ENCODE data around the gene HOXB4.

The HOXB4 gene

DNA sequence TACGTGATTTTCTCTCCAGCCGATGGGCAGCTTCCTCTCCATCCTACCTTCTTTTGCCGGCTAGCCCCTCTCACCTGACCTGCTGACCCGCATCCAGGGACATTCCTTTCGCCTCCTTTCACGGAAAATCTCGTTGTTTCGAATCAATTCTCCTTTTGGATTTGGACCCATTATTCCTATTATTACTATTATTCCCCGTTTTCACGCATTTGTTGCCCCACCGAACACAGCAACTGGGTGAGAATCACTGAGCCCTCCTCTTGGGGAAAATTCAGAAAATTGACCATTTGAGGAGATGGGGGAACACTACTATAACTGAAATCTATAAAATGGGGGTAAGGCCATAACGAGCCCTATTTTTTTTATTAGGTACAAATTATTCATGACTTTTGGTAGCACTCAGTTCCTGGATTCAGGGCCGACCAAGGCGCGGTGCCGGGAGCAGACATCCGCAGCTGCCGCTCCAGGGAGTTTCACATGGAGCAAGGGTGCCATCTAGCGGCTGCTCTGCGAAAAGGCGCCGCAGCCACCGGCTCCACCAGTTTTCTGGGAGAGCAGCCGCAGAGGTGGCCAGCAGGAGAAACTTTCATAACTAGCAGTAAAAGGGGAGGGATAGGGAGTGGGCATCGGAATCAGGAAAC, 40.2 kb upstream of the HOXB4 start:
- TF ChIP-seq, protein P1, sequence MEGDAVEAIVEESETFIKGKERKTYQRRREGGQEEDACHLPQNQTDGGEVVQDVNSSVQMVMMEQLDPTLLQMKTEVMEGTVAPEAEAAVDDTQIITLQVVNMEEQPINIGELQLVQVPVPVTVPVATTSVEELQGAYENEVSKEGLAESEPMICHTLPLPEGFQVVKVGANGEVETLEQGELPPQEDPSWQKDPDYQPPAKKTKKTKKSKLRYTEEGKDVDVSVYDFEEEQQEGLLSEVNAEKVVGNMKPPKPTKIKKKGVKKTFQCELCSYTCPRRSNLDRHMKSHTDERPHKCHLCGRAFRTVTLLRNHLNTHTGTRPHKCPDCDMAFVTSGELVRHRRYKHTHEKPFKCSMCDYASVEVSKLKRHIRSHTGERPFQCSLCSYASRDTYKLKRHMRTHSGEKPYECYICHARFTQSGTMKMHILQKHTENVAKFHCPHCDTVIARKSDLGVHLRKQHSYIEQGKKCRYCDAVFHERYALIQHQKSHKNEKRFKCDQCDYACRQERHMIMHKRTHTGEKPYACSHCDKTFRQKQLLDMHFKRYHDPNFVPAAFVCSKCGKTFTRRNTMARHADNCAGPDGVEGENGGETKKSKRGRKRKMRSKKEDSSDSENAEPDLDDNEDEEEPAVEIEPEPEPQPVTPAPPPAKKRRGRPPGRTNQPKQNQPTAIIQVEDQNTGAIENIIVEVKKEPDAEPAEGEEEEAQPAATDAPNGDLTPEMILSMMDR (IDR thresholded peaks at IDR 0.05; ENCODE audit: insufficient read depth, low read depth, low read length, missing control alignments), result peak; percentile 81
- no peak overlapping the region for H3K4me3 ChIP-seq (ENCODE audit: low read depth, low read length)
- DNase-seq (ENCODE audit: low read depth), result peak; percentile 77

DNA sequence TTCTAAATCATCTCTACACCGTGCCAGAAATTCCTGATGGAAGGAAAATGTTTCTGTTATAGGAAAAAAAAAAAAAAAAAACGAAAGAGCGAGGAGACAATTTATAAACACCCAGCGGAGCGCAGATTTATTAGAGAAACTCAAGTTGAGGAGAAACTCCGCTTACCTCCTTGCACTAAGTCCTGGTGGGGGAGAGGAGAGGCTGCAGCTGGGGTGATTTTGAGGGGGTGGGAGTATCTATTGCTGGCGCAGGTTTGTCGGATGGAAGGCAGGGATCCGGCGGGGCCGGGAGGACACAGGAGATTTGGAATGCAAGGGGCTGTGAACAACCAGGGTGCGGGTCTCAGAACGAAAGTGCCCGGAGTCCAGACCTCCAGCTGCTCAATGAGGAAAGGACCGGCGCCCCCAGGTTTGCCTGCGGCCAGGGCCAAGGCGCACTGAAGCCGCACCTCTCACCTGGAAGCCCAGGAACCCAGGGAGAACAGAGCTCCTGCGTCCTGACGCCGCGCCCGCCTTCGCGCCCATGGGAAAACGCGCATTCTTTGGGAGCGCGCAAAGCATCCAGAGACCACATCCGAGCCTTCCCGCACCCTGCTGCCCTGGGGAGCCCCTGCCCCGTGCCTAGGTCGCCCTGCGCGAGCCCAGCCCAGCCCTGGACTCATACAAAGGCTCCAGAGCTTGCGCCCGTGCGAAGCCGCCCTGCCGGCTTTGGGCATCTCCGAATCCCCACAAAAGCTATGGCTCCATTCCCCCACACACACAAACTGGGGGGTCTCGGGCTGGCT, 39.5 kb upstream of the HOXB4 start:
- H3K4me3 ChIP-seq (ENCODE audit: low read depth, low read length), result no peak overlapping the region
- no peak for DNase-seq (ENCODE audit: low read depth)
- TF ChIP-seq, protein P1 (IDR thresholded peaks at IDR 0.05; ENCODE audit: insufficient read depth, low read depth, low read length, missing control alignments), result no peak

DNA sequence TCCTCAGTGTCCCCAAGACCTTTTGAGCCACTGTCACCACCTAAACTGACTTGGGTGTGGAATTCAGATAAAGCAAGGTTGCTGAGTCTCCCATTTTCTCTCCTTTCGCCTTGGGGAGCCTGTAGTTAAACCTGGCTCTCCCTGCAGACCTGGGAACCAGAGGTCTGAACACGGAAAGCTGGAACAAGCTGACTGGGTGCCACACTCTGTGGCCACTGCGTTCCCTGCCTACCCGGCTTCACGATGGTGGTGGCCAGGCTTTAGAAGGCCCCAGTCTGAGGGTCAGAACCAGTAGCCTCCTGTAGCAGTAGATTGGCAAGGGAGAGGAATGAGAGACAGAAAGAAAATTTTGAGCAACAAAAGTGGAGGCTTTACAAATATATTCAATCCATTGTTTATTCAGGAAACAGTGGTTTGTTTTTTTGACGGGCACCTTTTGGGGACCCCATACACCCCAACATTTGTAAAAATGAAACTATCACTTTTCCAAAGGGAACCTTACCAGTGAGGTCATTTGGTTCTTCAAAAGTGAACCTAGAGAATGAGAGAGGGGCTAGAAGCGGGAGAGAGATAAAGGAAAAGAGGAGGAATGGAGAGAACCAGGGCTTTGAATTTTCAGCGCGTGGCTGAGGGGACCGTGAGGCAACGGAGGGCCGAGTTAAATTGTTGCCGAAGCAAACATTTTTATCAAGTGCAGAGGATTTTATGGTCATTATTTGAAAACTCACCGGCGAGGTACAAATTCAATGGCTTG, 38.7 kb upstream of the HOXB4 start:
- TF ChIP-seq, protein P1 (IDR thresholded peaks at IDR 0.05; ENCODE audit: insufficient read depth, low read depth, low read length, missing control alignments), result no peak
- no peak for DNase-seq (ENCODE audit: low read depth)
- H3K4me3 ChIP-seq (ENCODE audit: low read depth, low read length), result no peak overlapping the region

DNA sequence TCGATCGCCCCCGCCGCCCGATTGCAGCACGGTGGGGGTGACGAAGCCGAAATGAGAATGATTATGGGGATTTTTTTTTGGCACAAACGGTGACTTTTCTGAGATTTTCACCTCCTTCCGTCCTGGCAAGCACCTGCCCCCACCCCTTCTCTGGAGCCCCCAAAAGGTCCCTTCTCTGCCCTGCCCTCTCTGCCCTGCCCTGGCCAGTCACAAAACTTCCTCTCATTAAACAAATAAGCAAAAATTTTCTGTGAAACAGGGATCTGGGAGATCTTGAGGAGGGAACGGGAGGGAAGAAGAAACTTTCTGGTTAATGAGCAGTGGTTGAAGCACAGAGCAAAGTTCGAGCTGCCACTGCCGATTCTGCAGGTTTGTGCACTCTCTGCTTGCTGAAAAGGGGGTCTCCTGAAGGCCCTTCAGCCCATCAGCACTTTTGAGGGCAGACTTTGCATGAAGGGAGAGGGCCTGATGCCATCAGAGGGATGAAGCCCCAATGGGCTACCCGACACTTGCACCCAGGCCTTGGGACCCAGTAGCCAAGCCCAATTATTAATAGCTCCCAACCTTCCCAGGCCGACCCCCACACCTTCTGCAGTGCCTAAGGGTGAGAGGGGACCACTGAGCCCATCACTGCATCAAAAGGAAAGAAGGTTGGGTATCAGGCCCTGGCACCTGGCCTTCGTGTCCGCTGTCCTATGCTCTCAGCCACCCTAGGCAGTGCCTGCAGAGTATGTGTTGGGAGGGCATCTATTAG, 38.0 kb upstream of the HOXB4 start:
- TF ChIP-seq, protein P1 (IDR thresholded peaks at IDR 0.05; ENCODE audit: insufficient read depth, low read depth, low read length, missing control alignments), result no peak
- no peak for DNase-seq (ENCODE audit: low read depth)
- H3K4me3 ChIP-seq (ENCODE audit: low read depth, low read length), result no peak overlapping the region

DNA sequence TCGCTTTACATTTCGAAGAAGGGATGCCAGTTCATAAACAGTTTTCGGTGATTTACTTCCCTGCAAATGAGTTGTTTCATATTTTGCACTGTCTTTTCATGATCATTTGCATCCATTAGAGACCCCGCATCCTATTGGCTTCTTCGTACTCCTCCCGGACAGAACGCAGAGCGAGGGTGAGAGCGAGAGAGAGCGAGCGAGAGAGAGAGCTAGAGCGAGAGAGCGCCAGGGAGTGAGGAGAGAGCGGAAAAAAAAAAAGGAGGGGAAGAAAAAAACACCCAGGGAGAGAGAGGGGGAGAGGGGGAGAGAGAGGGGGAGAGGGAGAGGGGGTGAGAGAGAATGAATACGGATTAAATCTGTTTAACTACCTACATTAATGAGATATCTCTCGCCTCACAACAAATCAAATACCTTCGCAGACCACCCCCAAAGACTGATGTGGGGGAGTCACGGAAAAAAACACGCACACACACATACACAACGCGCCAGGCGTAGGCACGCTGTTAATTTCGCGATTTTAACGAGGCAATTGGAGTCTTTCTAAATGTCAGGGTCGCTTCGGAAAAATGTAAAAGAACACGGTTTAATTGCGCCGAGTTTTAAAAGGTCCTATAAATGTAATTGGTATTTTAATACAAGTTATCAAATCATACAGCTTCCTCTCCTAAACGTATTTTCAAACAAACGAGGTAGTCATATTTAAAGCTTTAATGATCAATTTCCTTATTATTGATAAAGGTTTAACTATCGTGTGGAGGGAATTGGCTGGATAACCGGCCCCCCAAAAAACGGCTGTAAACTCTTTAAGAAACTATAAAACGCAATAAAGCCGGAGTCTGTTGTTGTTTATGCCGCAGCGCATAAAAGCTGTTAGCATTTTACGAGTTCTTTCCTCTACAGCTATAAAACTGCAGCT, 37.2 kb upstream of the HOXB4 start, which contains the start of gene HOXB8:
Gene HOXB8, minus strand, starts transcription at position 246 of the 916 bp plus-strand sequence. CDS start 588 bp downstream, outside the sequence.
- no peak within 1 kb of the TSS for H3K4me3 ChIP-seq (ENCODE audit: low read depth, low read length)
- DNase-seq (ENCODE audit: low read depth), result no peak
- TF ChIP-seq, protein P1 (IDR thresholded peaks at IDR 0.05; ENCODE audit: insufficient read depth, low read depth, low read length, missing control alignments), result no peak

Data from GM12865 (cell line).